ENCODE measurements around the gene TRIM37. TPM values are rescaled to one million over a fixed set of nuclear protein-coding genes. Genes with fewer than 3 reads are reported as not detected.
"Not testable (repeated sequence)": the region's sequence is repeated elsewhere in the genome, so short reads cannot be mapped to it uniquely, and the experiment has no call there.

TRIM37 gene
- polyA plus RNA-seq, 4 donors, result 5.6 to 11.3 (median 8.5) TPM

- FAIRE-seq, result no peak
- Histone ChIP-seq H3K9me3 (ENCODE audit: control insufficient read depth in 2 of 2, insufficient read depth in 1 of 2, low read depth in 1 of 2, low read length in 1 of 2) (no peaks in the 10 kb centered on the region), H3K27me3 (ENCODE audit: control insufficient read depth in 3 of 3, insufficient read depth in 3 of 3, low read length in 3 of 3) (no peaks in the 10 kb centered on the region), H3K36me3 (ENCODE audit: control insufficient read depth in 3 of 3, insufficient read depth in 2 of 3, low read depth in 1 of 3, low read length in 3 of 3) (peaks cover 0 to 2% (median 0%) of the 10 kb centered on the region in 3 donors), H3K27ac (ENCODE audit: low read depth in 1 of 3, low read length in 2 of 3) (peak overlapping the region; percentile 86 to 93 (median 88)), H3K4me3 (ENCODE audit: low read depth in 1 of 3, low read length in 3 of 3) (peak overlapping the region; percentile 80 to 95 (median 94)), H3K4me1 (ENCODE audit: control insufficient read depth in 3 of 3, insufficient read depth in 2 of 3, low read depth in 1 of 3, low read length in 2 of 3) (peaks cover 0 to 4% (median 0%) of the 10 kb centered on the region in 3 donors)
- peak; percentile 57 to 58 for DNase-seq
- 0 to 2% (median 0%) methylated on average over 12 to 18 of the region's 18 CpGs for WGBS, 3 donors
Observed at GRCh38 chr17:59105852-59106462, 723 bp downstream of the TRIM37 start.

- H3K27ac ChIP-seq (ENCODE audit: low read depth in 1 of 3, low read length in 2 of 3), result no peak overlapping the region
- no peaks in the 10 kb centered on the region for H3K4me1 ChIP-seq (ENCODE audit: control insufficient read depth in 3 of 3, insufficient read depth in 2 of 3, low read depth in 1 of 3, low read length in 2 of 3)
- WGBS, 3 donors, result 90 to 98% (median 91%) methylated on average over 1 of the region's 1 CpG
- no peaks in the 10 kb centered on the region for H3K27me3 ChIP-seq (ENCODE audit: control insufficient read depth in 3 of 3, insufficient read depth in 3 of 3, low read length in 3 of 3)
- FAIRE-seq, result no peak
- peaks cover 0 to 13% (median 3%) of the 10 kb centered on the region in 3 donors for H3K36me3 ChIP-seq (ENCODE audit: control insufficient read depth in 3 of 3, insufficient read depth in 2 of 3, low read depth in 1 of 3, low read length in 3 of 3)
- H3K9me3 ChIP-seq (ENCODE audit: control insufficient read depth in 2 of 2, insufficient read depth in 1 of 2, low read depth in 1 of 2, low read length in 1 of 2), result no peaks in the 10 kb centered on the region
- DNase-seq, result no peak
- no peak overlapping the region for H3K4me3 ChIP-seq (ENCODE audit: low read depth in 1 of 3, low read length in 3 of 3)
Observed at GRCh38 chr17:59101178-59101577, 5.5 kb downstream of the TRIM37 start.

- H3K36me3 ChIP-seq (ENCODE audit: control insufficient read depth in 3 of 3, insufficient read depth in 2 of 3, low read depth in 1 of 3, low read length in 3 of 3), result peaks cover 0 to 12% (median 3%) of the 10 kb centered on the region in 3 donors
- peaks cover 0 to 4% (median 0%) of the 10 kb centered on the region in 3 donors for H3K4me1 ChIP-seq (ENCODE audit: control insufficient read depth in 3 of 3, insufficient read depth in 2 of 3, low read depth in 1 of 3, low read length in 2 of 3)
- H3K27ac ChIP-seq (ENCODE audit: low read depth in 1 of 3, low read length in 2 of 3), result no peak overlapping the region
- FAIRE-seq, result no peak
- no peak for DNase-seq
- H3K9me3 ChIP-seq (ENCODE audit: control insufficient read depth in 2 of 2, insufficient read depth in 1 of 2, low read depth in 1 of 2, low read length in 1 of 2), result no peaks in the 10 kb centered on the region
- no peak overlapping the region for H3K4me3 ChIP-seq (ENCODE audit: low read depth in 1 of 3, low read length in 3 of 3)
- no peaks in the 10 kb centered on the region for H3K27me3 ChIP-seq (ENCODE audit: control insufficient read depth in 3 of 3, insufficient read depth in 3 of 3, low read length in 3 of 3)
Observed at GRCh38 chr17:59097876-59098275, 8.8 kb downstream of the TRIM37 start.

GRCh38 chr17:59094861-59095530 is 11.7 kb downstream of the TRIM37 start:
- H3K27me3 ChIP-seq (ENCODE audit: control insufficient read depth in 3 of 3, insufficient read depth in 3 of 3, low read length in 3 of 3), result no peaks in the 10 kb centered on the region
- H3K27ac ChIP-seq (ENCODE audit: low read depth in 1 of 3, low read length in 2 of 3), result no peak overlapping the region
- WGBS, 3 donors, result 67 to 80% (median 74%) methylated on average over 6 of the region's 6 CpGs
- H3K4me3 ChIP-seq (ENCODE audit: low read depth in 1 of 3, low read length in 3 of 3), result no peak overlapping the region
- no peaks in the 10 kb centered on the region for H3K9me3 ChIP-seq (ENCODE audit: control insufficient read depth in 2 of 2, insufficient read depth in 1 of 2, low read depth in 1 of 2, low read length in 1 of 2)
- FAIRE-seq, result no peak
- peak in 1 of 2 donors; percentile 21 for DNase-seq
- peaks cover 0 to 4% (median 0%) of the 10 kb centered on the region in 3 donors for H3K4me1 ChIP-seq (ENCODE audit: control insufficient read depth in 3 of 3, insufficient read depth in 2 of 3, low read depth in 1 of 3, low read length in 2 of 3)
- H3K36me3 ChIP-seq (ENCODE audit: control insufficient read depth in 3 of 3, insufficient read depth in 2 of 3, low read depth in 1 of 3, low read length in 3 of 3), result peaks cover 0 to 17% (median 6%) of the 10 kb centered on the region in 3 donors

GRCh38 chr17:59093702-59094231 is 12.9 kb downstream of the TRIM37 start:
- 48 to 76% (median 66%) methylated on average over 8 of the region's 8 CpGs for WGBS, 3 donors
- H3K4me3 ChIP-seq (ENCODE audit: low read depth in 1 of 3, low read length in 3 of 3), result no peak overlapping the region
- H3K27ac ChIP-seq (ENCODE audit: low read depth in 1 of 3, low read length in 2 of 3), result no peak overlapping the region
- FAIRE-seq (no peak), DNase-seq (peak in 1 of 2 donors; percentile 9)
- no peaks in the 10 kb centered on the region for H3K27me3 ChIP-seq (ENCODE audit: control insufficient read depth in 3 of 3, insufficient read depth in 3 of 3, low read length in 3 of 3)
- peaks cover 0 to 4% (median 0%) of the 10 kb centered on the region in 3 donors for H3K4me1 ChIP-seq (ENCODE audit: control insufficient read depth in 3 of 3, insufficient read depth in 2 of 3, low read depth in 1 of 3, low read length in 2 of 3)
- H3K36me3 ChIP-seq (ENCODE audit: control insufficient read depth in 3 of 3, insufficient read depth in 2 of 3, low read depth in 1 of 3, low read length in 3 of 3), result peaks cover 2 to 22% (median 6%) of the 10 kb centered on the region in 3 donors
- no peaks in the 10 kb centered on the region for H3K9me3 ChIP-seq (ENCODE audit: control insufficient read depth in 2 of 2, insufficient read depth in 1 of 2, low read depth in 1 of 2, low read length in 1 of 2)

GRCh38 chr17:59093145-59093701 is 13.5 kb downstream of the TRIM37 start:
- 59 to 72% (median 69%) methylated on average over 4 of the region's 4 CpGs for WGBS, 3 donors
- no peak for DNase-seq
- Histone ChIP-seq H3K4me1 (ENCODE audit: control insufficient read depth in 3 of 3, insufficient read depth in 2 of 3, low read depth in 1 of 3, low read length in 2 of 3) (peaks cover 0 to 4% (median 0%) of the 10 kb centered on the region in 3 donors), H3K27me3 (ENCODE audit: control insufficient read depth in 3 of 3, insufficient read depth in 3 of 3, low read length in 3 of 3) (no peaks in the 10 kb centered on the region), H3K36me3 (ENCODE audit: control insufficient read depth in 3 of 3, insufficient read depth in 2 of 3, low read depth in 1 of 3, low read length in 3 of 3) (peaks cover 2 to 22% (median 6%) of the 10 kb centered on the region in 3 donors), H3K9me3 (ENCODE audit: control insufficient read depth in 2 of 2, insufficient read depth in 1 of 2, low read depth in 1 of 2, low read length in 1 of 2) (no peaks in the 10 kb centered on the region), H3K4me3 (ENCODE audit: low read depth in 1 of 3, low read length in 3 of 3) (no peak overlapping the region), H3K27ac (ENCODE audit: low read depth in 1 of 3, low read length in 2 of 3) (no peak overlapping the region)
- FAIRE-seq, result no peak

GRCh38 chr17:59090593-59090992 is 16.1 kb downstream of the TRIM37 start:
- H3K27ac ChIP-seq (ENCODE audit: low read depth in 1 of 3, low read length in 2 of 3); H3K4me3 ChIP-seq (ENCODE audit: low read depth in 1 of 3, low read length in 3 of 3); DNase-seq; H3K9me3 ChIP-seq (ENCODE audit: control insufficient read depth in 2 of 2, insufficient read depth in 1 of 2, low read depth in 1 of 2, low read length in 1 of 2); H3K27me3 ChIP-seq (ENCODE audit: control insufficient read depth in 3 of 3, insufficient read depth in 3 of 3, low read length in 3 of 3); FAIRE-seq; H3K4me1 ChIP-seq (ENCODE audit: control insufficient read depth in 3 of 3, insufficient read depth in 2 of 3, low read depth in 1 of 3, low read length in 2 of 3): not testable (repeated sequence)
- peaks cover 2 to 25% (median 6%) of the 10 kb centered on the region in 3 donors for H3K36me3 ChIP-seq (ENCODE audit: control insufficient read depth in 3 of 3, insufficient read depth in 2 of 3, low read depth in 1 of 3, low read length in 3 of 3)
- 92 to 97% (median 93%) methylated on average over 12 of the region's 12 CpGs for WGBS, 3 donors

GRCh38 chr17:59084154-59084553 is 22.5 kb downstream of the TRIM37 start:
- FAIRE-seq, result no peak
- peaks cover 0 to 20% (median 8%) of the 10 kb centered on the region in 3 donors for H3K36me3 ChIP-seq (ENCODE audit: control insufficient read depth in 3 of 3, insufficient read depth in 2 of 3, low read depth in 1 of 3, low read length in 3 of 3)
- H3K4me3 ChIP-seq (ENCODE audit: low read depth in 1 of 3, low read length in 3 of 3), result no peak overlapping the region
- 94 to 96% (median 95%) methylated on average over 4 of the region's 4 CpGs for WGBS, 3 donors
- no peaks in the 10 kb centered on the region for H3K9me3 ChIP-seq (ENCODE audit: control insufficient read depth in 2 of 2, insufficient read depth in 1 of 2, low read depth in 1 of 2, low read length in 1 of 2)
- H3K27me3 ChIP-seq (ENCODE audit: control insufficient read depth in 3 of 3, insufficient read depth in 3 of 3, low read length in 3 of 3), result no peaks in the 10 kb centered on the region
- no peak overlapping the region for H3K27ac ChIP-seq (ENCODE audit: low read depth in 1 of 3, low read length in 2 of 3)
- no peaks in the 10 kb centered on the region for H3K4me1 ChIP-seq (ENCODE audit: control insufficient read depth in 3 of 3, insufficient read depth in 2 of 3, low read depth in 1 of 3, low read length in 2 of 3)
- no peak for DNase-seq

All from small intestine (tissue), 7 donors.